Testis (tissue), 3 donors: Measurements from ENCODE around the gene GPANK1. TPM values are rescaled to one million over a fixed set of nuclear protein-coding genes. Genes with fewer than 3 reads are reported as not detected.

Source experiments
- DNase-seq: peaks from one replicate; pipeline ENCODE4 v3.0.0-alpha.2; 2019
- H3K27ac ChIP-seq, 2 donors: fragments of 200-600 bp; sonication (generic); one replicate each; pipeline ENCODE4 v1.5.1; 2019
- H3K27me3 ChIP-seq: fragments of 200-600 bp; sonication (generic); one replicate; pipeline ENCODE4 v1.5.1; 2019
- H3K36me3 ChIP-seq: fragments of 200-600 bp; sonication (generic); one replicate; pipeline ENCODE4 v1.5.1; 2017; ENCODE audit warnings: low read depth; ENCODE audit errors: missing control alignments
- H3K4me1 ChIP-seq: fragments of 200-600 bp; sonication (generic); one replicate; pipeline ENCODE4 v1.5.1; 2019
- H3K4me3 ChIP-seq, 2 donors: fragments of 200-600 bp; sonication (generic); one replicate each; pipeline ENCODE4 v1.5.1; 2017 to 2019
- H3K9me3 ChIP-seq: fragments of 200-600 bp; sonication (generic); one replicate; pipeline ENCODE4 v1.5.1; 2017
- POLR2A ChIP-seq: fragments of 450-650 bp; IDR thresholded peaks from one replicate; pipeline ENCODE4 v1.6.1; 2017; ENCODE audit warnings: antibody characterized with exemption, mild to moderate bottlenecking, moderate library complexity
- WGBS, 2 donors: methylation state at CpG; one replicate each; pipeline ENCODE4 v1.1.5; 2018; 5-methylcytosine and 5-hydroxymethylcytosine counted together
- intact Hi-C: fragments of 100-400 bp; cut with DNase I; formaldehyde crosslinking; loops from one replicate; pipeline ENCODE4 v1.15.1; 2023; ENCODE audit warnings: low total_unique reads
- polyA plus RNA-seq: library from polyadenylated mRNA; stranded (reverse); fragments of 350-450 nt; fragmentation: Illumina TruSeq; extraction: RNeasy Lipid Tissue Mini Kit (QIAGEN cat#74804); gene quantifications from one replicate; pipeline ENCODE4 v1.2.3, GENCODE V29; 2014; ENCODE audit warnings: low read depth, low replicate concordance; ENCODE audit not compliant: insufficient read depth
- total RNA-seq, 2 donors: library from RNA; depleted of rRNA; stranded (reverse); fragments of >200 nt; gene quantifications; one replicate each; pipeline ENCODE4 v1.2.3, GENCODE V29; 2016
- TF ChIP-seq, protein P1 (sequence below), 3 experiments: fragments of 450-650 bp in 2 of 3; fragments of 200-600 bp in 1 of 3; sonication (generic) in 1 of 3; IDR thresholded peaks; one replicate each; pipeline ENCODE4 v1.5.1; 2016 to 2019; ENCODE audit warnings: antibody characterized with exemption in 3 of 3, mild to moderate bottlenecking in 2 of 3, moderate library complexity in 1 of 3

GPANK1 gene
- total and polyA plus RNA-seq, 3 donors from 2014 or later, result 34.5 to 81.3 (median 46.1) TPM

DNA sequence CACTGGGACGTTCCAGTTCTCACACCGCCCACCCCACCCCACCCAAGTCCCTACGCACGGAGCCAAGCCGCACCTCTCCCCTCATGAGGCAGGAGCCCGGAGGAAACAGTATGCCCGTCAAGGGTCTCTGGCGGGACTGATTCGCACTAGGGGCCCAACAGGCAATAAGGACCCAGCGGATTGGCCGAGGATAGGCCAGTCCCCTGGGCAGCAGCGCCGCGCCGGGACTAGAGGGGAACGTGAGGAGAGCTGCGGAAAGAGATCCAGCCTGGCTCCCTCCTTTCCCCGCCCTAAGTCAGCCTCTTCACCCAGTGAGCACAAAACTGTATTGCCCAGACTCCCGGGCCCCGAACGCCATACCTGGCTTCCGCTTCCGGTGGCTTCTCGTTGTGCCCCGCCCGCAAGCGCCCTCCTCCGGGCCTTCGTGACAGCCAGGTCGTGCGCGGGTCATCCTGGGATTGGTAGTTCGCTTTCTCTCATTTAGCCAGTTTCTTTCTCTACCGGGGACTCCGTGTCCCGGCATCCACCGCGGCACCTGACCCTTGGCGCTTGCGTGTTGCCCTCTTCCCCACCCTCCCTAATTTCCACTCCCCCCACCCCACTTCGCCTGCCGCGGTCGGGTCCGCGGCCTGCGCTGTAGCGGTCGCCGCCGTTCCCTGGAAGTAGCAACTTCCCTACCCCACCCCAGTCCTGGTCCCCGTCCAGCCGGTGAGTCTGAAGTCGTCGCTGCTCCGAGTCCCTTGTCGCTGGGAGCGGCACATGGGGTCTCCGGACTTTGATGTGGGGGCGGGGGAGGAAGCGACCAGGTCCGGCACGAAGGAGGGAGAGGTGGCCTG is 922 bp upstream of the GPANK1 start, which contains the start of gene CSNK2B:
TSS of gene CSNK2B (plus strand) at position 580 of the 836 bp plus-strand sequence. CDS start 752 bp downstream, outside the sequence.
- intact Hi-C loops, result no loop called here
- 0% methylated on average over 33 to 63 of the region's 63 CpGs for WGBS, 2 donors

DNA sequence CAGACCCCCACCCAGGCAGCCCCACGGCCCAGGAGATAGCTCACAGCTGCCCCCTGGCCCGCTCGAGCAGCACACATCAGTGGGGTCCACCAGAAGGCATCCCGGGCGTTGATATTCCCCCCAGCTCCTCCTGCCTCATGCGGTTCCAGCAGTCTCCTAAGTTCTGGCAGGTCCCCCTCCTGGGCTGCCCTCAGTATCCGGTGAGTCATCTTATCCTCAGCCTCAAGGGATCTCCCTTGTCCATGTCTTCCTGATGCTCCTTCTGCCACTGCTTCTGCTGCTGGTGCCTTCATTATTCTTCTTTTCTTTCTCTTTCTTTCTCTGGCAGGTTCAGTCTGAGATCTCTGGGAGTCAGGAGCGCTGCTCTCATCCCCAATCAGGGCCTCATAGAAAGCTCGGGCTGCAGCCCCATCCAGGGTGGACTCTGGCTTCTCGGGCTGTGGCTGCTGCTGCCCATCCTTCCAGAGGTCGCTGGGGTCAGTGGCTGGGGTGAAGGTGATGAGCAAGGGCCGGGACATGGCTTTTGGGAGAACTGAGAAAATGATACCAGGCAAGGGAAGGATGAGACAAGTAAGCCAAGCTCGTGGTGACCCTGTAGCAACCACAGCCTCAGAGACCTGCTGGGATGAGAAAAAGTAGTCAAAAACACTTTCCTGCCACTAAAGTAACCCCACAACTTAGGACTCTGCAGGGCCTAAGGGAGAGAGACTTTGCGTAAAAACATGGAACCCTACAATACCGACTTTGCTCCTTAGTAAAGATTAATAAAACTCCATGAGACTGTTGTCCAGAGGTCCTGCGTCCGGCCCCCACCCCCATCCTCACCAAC is 622 bp downstream of the GPANK1 start:
- no peaks in the 10 kb centered on the region for H3K36me3 ChIP-seq
- H3K4me3 ChIP-seq, result peak overlapping the region; percentile 81 to 93
- no peaks in the 10 kb centered on the region for H3K9me3 ChIP-seq
- peak overlapping the region; percentile 90 to 97 for H3K27ac ChIP-seq
- WGBS, 2 donors, result 5 to 7% methylated on average over 16 to 17 of the region's 17 CpGs
- intact Hi-C loops, result no loop called here
- no peaks in the 10 kb centered on the region for H3K27me3 ChIP-seq
- no peak for TF ChIP-seq POLR2A
- TF ChIP-seq, protein P1, sequence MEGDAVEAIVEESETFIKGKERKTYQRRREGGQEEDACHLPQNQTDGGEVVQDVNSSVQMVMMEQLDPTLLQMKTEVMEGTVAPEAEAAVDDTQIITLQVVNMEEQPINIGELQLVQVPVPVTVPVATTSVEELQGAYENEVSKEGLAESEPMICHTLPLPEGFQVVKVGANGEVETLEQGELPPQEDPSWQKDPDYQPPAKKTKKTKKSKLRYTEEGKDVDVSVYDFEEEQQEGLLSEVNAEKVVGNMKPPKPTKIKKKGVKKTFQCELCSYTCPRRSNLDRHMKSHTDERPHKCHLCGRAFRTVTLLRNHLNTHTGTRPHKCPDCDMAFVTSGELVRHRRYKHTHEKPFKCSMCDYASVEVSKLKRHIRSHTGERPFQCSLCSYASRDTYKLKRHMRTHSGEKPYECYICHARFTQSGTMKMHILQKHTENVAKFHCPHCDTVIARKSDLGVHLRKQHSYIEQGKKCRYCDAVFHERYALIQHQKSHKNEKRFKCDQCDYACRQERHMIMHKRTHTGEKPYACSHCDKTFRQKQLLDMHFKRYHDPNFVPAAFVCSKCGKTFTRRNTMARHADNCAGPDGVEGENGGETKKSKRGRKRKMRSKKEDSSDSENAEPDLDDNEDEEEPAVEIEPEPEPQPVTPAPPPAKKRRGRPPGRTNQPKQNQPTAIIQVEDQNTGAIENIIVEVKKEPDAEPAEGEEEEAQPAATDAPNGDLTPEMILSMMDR (IDR thresholded peaks at IDR 0.05), result no peak
- H3K4me1 ChIP-seq, result peaks cover 40% of the 10 kb centered on the region
- peak; percentile 33 for DNase-seq

More for the DNA sequence above, 922 bp upstream of the GPANK1 start, which contains the start of gene CSNK2B:
- Histone ChIP-seq H3K27ac (peak within 1 kb of the TSS; percentile 90 to 97), H3K4me3 (peak within 1 kb of the TSS; percentile 81 to 93), H3K4me1 (peaks cover 33% of the 10 kb centered on the region), H3K27me3 (no peaks in the 10 kb centered on the region), H3K9me3 (no peaks in the 10 kb centered on the region), H3K36me3 (no peaks in the 10 kb centered on the region)
- peak; percentile 100 for DNase-seq
- TF ChIP-seq, protein P1 (IDR thresholded peaks at IDR 0.05), result no peak
- TF ChIP-seq POLR2A, result no peak

DNA sequence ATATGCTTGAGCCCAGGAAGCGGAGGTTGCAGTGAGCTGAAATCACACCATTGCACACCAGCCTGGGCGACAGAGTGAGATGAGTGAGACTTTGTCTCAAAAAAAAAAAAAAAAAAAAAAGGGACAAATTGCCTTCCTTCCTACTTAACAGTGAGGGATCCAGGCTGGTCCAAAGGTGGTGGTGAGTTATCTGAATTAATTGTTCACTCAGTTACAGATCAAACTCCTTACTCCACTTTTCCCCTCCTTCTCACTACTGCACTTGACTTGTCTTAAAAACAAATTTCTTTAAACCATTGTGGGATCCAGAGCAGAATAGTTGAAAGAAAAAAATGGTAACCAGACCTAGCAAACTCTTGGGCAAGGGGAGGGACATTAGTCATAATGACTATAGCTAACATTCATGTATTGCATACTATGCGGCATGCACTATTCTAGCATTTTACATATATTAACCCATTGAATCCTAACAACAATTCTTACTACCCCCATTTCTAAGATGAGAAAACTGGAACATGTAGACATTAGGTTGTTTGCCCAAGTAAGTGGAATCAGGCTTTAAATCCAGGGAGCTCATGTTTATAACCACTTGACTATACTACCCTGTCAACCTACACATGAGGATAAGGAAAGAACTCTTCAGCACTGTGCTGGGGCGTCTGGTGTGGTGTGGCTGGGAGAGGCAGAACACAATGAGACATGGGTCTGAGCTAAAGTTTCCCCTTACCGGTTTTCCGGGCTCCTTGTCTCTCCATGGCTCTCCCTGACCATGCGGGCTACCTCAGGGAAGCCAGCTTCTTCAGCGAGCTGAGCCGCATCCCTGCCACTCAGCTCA is 1.5 kb downstream of the GPANK1 start:
- intact Hi-C loops, result no loop called here
- Histone ChIP-seq H3K4me3 (peak overlapping the region; percentile 81 to 93), H3K27me3 (no peaks in the 10 kb centered on the region), H3K9me3 (no peaks in the 10 kb centered on the region), H3K27ac (peak overlapping the region; percentile 90 to 97), H3K36me3 (no peaks in the 10 kb centered on the region), H3K4me1 (peaks cover 47% of the 10 kb centered on the region)
- DNase-seq, result no peak
- TF ChIP-seq POLR2A, result no peak
- TF ChIP-seq, protein P1 (IDR thresholded peaks at IDR 0.05), result no peak
- WGBS, 2 donors, result 39 to 45% methylated on average over 9 of the region's 9 CpGs

DNA sequence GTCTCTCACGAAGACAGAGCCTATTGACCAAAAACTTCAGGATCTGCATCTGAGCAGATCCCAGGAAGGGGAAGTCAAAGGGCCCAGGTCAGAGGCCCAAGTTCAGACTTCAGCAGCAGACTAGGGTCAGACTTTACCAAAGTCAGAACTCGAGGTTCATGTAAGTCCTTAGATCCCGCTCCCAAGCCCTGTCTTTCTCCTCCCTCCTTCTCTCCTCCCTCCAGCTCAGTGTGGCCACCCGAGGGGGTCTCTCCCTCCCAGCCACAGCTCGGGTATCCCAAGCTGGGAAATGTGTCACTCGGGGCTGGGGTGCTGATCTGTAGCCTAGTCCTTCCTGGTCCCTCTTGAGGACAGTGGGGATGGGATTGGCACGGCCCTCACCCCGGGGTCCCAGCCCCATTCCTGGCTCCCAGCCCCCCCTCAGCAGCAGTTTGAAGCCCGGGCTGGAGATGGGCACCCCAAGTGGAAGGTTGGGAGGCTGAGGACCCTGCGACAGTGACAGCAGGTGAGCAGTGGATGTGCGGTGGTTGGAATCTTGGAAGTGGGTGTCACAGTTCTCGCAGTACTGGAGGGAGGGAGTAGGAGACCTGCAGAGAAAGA is 2.6 kb downstream of the GPANK1 start:
- DNase-seq, result no peak
- no peak for TF ChIP-seq POLR2A
- TF ChIP-seq, protein P1 (IDR thresholded peaks at IDR 0.05), result no peak
- 85 to 88% methylated on average over 9 to 12 of the region's 12 CpGs for WGBS, 2 donors
- H3K9me3 ChIP-seq, result no peaks in the 10 kb centered on the region
- intact Hi-C loops, result no loop called here
- no peak overlapping the region for H3K4me3 ChIP-seq
- peaks cover 48% of the 10 kb centered on the region for H3K4me1 ChIP-seq
- H3K36me3 ChIP-seq, result no peaks in the 10 kb centered on the region
- no peak overlapping the region for H3K27ac ChIP-seq
- no peaks in the 10 kb centered on the region for H3K27me3 ChIP-seq
